Stimulated activated CD8-positive, alpha-beta memory T cell treated with anti-CD3 and anti-CD28 coated beads, Interleukin-12 subunit alpha, Interleukin-12 subunit beta, amount 100 ng/mL, for 1 hour (primary cell): ENCODE results near the gene PCDHAC1.
"Not testable (repeated sequence)": the region's sequence is repeated elsewhere in the genome, so short reads cannot be mapped to it uniquely, and the experiment has no call there.

Source experiments
- DNase-seq: peaks from one replicate; pipeline ENCODE4 v3.0.0-alpha.2; 2020; ENCODE audit warnings: low read depth

Gene PCDHAC1, protein sequence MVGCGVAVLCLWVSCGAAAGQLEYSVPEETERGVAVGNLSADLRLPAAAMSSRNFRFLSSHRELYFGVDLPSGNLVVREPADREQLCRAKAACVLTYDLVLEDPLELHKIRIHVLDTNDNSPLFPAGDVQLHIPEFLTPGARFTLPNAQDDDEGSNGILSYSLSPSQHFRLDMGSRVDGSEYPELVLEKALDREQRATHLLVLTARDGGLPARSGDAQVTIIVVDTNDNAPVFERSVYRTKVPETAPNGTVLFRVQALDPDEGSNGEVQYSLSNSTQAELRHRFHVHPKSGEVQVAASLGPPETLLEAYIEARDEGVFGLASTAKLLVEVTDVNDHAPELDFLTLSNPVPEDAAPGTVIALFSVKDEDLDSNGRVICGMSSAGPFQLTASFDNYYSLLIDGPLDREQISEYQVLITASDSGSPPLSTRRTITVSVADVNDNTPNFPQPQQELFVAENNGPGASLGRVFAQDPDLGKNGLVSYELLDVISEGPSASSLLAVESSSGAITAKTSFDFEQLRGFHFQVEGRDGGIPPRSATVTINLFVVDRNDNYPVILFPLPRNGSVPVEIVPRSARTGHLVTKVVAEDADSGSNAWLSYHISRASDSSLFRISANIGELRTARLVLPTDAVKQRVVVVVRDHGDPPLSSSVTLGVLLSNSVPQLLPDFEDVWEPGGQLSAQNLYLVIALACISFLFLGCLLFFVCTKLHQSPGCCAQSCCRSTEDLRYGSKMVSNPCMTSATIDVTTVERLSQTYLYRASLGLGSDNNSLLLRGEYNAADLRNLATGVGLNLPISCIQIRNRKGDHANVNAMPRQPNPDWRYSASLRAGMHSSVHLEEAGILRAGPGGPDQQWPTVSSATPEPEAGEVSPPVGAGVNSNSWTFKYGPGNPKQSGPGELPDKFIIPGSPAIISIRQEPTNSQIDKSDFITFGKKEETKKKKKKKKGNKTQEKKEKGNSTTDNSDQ

DNA sequence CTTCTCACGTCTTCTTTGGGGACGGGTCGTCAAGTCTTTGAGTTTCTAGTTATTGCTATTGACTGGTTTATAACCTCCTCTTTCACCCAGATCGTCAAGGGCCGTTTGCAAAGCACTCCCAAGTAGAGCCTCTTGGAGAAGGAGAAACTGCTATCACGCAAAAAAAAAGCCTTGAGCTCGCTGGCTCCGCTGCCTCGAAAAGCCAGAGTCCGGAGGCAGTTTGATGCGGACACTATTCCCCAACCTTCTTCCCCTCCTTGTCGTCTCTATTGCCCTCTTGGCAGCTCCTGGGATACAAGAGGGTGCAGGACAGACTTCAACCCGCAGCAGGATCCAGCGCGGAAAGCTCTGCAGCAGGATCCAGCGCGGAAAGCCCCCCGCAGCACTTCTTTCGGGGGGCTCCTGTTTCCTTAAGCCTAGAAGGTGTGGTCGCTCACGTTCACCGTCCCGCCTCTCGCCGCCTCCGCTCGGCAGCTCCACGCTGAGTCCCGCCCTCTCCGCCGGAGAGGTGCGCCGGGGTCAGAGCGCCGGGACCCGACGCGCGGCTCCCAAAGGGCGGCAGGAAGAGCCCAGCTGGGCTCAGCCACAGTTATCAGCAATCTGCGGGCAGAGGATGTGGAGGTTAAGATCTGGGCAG is at the start of gene PCDHAC1:
Gene PCDHAC1, plus strand, starts transcription at position 494 of the 637 bp plus-strand sequence. CDS start 594 bp downstream, outside the sequence.
- DNase-seq = no peak

DNA sequence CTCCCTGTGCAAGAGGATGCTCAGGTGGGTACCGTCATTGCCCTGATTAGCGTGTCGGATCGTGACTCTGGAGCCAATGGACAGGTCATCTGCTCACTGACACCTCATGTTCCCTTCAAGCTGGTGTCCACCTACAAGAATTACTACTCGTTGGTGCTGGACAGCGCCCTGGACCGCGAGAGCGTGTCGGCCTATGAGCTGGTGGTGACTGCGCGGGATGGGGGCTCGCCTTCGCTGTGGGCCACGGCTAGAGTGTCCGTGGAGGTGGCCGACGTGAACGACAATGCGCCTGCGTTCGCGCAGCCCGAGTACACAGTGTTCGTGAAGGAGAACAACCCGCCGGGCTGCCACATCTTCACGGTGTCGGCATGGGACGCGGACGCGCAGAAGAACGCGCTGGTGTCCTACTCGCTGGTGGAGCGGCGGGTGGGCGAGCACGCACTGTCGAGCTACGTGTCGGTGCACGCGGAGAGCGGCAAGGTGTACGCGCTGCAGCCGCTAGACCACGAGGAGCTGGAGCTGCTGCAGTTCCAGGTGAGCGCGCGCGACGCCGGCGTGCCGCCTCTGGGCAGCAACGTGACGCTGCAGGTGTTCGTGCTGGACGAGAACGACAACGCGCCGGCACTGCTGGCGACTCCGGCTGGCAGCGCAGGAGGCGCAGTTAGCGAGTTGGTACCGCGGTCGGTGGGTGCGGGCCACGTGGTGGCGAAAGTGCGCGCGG is 49.4 kb upstream of the PCDHAC1 start:
- DNase-seq = not testable (repeated sequence)

DNA sequence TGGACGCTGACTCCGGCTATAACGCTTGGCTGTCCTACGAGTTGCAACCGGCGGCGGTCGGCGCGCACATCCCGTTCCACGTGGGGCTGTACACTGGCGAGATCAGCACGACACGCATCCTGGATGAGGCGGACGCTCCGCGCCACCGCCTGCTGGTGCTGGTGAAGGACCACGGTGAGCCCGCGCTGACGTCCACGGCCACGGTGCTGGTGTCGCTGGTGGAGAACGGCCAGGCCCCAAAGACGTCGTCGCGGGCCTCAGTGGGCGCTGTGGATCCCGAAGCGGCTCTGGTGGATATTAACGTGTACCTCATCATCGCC is 48.9 kb upstream of the PCDHAC1 start:
- DNase-seq = no peak

DNA sequence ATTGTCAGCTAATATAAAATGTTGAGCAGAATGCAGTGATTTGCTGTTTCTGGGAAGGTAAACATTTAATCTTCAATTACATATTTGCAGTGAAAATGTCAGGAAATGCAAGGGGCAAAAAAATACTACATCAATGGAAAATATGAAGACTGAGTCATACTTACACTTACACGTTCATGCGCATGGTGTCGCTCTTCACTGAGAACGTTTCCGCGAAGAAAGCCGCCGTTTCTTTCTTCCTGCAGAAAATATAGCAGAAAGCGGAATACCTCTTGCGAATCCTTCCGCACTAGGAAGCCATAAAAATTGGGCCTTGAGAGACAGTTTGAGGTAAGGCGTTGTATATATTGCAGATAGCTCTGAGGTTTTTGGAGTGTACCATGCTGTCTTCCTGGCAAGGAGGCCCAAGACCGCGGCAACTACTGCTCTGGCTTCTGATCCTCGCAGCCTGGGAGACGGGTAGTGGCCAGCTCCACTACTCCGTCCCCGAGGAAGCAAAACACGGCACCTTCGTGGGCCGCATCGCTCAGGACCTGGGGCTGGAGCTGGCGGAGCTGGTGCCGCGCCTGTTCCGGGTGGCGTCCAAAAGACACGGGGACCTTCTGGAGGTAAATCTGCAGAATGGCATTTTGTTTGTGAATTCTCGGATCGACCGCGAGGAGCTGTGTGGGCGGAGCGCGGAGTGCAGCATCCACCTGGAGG is 44.1 kb upstream of the PCDHAC1 start, which contains the start of gene PCDHA13:
Gene PCDHA13, plus strand, starts transcription at position 236 of the 702 bp plus-strand sequence. Its CDS starts 145 bp downstream, at position 381.
- no peak for DNase-seq

DNA sequence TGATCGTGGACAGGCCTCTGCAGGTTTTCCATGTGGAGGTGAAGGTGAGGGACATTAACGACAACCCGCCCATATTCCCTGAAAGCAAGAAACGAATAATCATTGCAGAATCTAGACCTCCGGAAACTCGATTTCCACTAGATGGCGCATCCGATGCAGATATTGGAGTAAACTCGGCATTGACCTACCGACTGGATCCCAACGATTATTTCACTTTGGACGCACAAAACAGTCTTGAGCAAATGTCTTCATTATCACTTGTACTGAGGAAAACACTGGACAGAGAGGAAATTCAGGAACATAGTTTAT is 43.6 kb upstream of the PCDHAC1 start:
- no peak for DNase-seq

DNA sequence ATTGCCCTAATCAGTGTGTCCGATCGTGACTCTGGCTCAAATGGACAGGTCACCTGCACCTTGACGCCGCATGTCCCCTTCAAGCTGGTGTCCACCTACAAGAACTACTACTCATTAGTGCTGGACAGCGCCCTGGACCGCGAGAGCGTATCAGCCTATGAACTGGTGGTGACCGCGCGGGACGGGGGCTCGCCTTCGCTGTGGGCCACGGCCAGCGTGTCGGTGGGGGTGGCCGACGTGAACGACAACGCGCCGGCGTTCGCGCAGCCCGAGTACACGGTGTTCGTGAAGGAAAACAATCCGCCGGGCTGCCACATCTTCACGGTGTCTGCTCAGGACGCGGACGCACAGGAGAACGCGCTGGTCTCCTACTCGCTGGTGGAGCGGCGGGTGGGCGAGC is 42.7 kb upstream of the PCDHAC1 start:
- no peak for DNase-seq

DNA sequence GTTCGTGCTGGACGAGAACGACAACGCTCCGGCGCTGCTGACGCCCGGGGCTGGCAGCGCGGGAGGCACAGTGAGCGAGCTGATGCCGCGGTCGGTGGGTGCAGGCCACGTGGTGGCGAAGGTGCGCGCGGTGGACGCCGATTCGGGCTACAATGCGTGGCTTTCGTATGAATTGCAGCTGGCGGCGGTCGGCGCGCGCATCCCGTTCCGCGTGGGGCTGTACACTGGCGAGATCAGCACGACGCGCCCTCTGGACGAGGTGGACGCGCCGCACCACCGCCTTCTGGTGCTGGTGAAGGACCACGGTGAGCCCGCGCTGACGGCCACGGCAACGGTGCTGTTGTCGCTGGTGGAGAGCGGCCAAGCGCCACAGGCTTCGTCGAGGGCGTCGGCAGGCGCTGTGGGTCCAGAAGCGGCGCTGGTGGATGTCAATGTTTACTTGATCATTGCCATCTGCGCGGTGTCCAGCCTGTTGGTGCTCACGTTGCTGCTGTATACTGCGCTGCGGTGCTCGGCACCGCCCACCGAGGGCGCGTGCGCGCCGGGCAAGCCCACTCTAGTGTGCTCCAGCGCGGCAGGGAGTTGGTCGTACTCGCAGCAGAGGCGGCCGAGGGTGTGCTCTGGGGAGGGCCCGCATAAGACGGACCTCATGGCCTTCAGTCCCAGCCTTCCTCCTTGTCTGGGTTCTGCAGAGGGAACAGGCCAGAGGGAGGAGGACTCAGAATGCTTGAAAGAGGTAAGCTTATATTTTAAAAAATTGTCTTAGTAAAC is 42.0 kb upstream of the PCDHAC1 start:
- DNase-seq = no peak

DNA sequence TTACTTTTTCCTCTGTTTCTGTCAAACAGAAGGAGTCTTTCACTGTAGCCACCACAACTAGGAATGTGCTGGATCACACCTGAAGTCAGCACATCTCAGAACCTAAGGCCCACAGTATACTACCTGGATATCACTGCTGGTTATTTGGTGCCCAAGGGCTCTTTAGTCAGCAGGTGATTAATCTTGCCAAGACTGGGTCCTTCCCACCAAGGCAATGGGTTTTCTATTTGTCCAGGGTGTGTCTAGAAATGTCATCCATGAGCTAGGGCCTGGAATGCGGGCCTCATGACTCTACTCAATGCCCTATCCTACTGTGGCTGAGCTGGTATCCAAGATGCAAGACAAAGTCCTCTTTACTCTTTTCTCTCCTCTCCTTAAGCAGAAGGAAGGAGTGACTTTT is 9.8 kb upstream of the PCDHAC1 start:
- DNase-seq = no peak

DNA sequence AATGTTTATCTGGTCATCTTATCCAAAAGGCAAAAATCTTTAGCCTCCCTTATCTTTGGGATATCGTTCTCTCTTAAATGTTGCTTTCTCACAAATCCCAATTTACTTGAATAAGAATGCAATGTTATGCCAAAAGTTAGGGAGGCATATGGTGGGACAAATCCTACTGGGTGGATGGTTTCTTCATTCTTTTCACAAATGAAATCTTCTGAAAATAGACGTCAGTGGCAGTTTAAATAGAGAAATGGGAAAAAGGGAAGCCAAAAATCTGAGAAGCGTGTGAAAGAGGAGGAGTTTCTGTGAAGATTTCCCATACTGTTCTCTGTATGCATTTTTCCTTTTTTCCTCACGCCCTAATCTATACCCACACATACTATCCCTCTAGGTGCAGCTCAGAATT is 2.5 kb upstream of the PCDHAC1 start:
- no peak for DNase-seq

DNA sequence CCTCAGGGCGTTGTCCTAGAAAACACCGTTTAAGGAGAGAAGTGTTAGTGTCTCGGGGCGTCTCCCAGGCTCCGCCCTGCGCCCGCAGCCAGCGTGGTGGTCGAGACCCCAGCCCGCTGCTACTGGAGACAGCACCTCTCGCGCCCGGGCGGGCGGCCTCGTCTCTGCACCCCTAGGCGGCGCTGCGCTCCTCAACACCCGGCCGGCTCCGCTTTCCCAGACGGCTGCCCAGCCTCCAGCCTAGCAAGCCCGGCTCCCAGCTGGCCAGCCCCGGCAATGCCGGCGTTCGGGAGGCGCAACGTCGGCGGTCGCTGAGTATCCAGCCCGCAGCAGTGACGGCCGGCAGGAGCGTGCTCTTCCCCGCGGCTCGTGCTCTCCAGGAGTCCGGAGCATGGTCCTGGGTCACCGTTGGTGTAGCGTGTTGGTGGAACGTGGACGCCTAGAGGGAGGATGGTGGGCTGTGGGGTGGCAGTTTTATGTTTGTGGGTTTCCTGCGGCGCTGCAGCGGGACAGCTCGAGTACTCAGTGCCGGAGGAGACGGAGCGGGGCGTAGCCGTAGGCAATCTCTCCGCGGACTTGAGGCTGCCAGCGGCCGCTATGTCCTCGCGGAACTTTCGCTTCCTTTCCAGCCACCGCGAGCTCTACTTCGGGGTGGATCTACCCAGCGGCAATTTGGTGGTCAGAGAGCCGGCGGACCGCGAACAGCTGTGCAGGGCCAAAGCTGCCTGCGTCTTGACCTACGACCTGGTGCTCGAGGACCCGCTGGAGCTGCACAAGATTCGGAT is 536 bp downstream of the PCDHAC1 start:
- no peak for DNase-seq

DNA sequence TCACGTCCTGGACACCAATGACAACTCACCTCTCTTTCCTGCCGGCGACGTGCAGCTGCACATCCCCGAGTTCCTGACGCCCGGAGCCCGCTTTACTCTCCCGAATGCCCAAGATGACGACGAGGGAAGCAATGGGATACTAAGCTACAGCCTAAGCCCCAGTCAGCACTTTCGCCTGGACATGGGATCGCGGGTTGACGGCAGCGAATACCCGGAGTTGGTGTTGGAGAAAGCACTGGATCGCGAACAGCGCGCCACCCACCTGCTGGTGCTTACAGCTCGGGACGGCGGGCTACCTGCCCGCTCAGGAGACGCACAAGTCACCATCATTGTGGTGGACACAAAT is 1.1 kb downstream of the PCDHAC1 start:
- no peak for DNase-seq

DNA sequence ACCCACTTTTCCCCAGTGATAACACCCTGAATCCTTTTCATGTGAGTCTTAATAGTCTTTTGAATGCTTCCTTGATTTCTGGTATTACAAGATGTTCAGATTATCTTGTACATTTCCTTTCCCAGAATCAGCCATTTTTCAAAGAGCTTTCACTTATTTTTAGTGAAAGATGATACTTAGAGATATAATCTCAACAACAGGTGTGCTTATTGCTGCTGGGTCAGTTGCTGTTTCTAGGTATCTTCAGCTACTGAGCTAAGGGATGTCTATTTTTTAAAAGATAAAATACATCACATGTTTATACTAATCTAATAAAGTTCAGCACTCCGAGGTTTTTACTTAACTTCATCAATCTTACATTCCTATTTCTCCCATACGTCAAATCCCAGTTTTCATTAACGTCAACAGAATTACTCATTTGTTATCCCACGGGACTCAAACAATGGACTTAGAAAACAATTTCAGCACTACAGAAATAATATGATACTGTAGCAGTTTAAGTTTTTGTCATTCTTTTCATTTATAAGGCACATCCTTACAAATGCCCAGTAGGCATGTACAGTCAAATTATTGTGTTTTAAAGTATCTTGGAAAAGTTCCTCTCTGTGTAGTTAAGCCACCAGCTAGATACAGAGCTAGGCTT is 9.0 kb downstream of the PCDHAC1 start:
- no peak for DNase-seq

DNA sequence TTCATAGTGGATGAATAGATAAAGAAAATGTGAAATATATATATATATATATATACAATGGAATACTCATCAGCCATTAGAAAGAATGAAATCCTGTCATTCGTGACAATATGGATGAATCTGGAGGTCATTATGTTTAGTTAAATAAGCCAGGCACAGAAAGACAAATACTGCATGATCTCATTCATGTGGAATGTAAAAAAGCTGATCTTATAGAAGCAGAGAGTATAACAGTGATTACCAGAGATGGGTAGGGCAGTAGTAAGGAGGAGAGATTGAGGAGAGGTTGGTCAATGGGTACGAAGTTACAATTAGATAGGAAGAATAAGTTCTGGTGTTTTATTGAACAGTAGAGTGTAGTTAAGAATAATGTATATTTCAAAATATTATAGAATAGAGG is 20.5 kb downstream of the PCDHAC1 start:
- no peak for DNase-seq

DNA sequence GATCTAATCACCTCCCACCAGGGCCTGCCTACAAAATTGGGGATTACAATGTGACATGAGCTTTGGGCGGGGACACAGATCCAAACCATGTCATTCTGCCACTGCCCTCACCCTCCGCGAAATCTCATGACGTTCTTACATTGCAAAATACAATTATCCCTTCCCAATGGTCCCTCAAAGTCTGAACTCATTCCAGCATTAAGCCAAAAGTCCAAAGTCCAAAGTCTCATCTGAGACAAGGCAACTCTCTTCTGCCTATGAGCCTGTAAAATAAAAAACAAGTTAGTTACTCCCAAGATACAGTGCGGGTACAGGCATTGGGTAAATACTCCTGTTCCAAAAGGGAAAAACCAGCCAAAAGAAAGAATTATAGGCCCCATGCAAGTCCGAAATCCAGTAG is 25.5 kb downstream of the PCDHAC1 start:
- DNase-seq = no peak

DNA sequence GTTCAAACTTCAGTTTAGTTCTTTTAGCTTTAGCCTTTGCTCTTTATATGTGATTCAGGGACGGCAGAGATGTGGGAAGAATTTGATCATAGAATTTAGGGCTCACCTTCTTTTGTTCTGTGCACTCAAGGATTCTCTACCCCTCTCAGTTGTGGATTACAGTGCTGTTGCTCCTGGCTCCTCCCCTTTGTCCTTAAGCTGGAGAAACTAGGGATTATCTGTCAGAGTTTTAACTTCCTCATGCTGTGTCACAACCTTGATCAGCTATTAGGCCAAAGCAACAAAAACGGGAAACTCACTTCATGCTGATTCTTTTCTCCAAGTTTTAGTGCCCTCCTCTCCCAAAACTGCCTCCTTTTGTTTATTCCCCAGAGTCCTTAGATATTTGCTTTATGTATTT is 27.1 kb downstream of the PCDHAC1 start:
- DNase-seq = no peak

DNA sequence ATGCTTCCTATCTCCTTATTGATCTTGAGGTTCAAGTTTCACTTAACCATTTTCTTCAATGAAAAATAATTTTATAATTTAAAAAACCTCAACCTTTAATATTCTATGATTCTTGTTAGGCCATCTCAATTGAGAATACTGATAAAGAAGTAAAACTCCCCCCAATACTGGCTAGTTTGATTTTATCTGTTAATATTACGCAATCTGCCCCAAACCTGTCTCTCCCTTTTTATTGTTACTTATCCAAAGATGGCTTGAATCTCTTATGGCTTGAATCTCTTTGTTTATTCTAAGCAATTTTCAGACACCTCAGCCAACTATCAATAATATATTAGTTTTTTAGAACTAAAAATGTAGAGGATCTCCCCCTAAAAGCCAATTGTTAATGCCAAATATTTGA is 36.1 kb downstream of the PCDHAC1 start:
- DNase-seq = no peak

DNA sequence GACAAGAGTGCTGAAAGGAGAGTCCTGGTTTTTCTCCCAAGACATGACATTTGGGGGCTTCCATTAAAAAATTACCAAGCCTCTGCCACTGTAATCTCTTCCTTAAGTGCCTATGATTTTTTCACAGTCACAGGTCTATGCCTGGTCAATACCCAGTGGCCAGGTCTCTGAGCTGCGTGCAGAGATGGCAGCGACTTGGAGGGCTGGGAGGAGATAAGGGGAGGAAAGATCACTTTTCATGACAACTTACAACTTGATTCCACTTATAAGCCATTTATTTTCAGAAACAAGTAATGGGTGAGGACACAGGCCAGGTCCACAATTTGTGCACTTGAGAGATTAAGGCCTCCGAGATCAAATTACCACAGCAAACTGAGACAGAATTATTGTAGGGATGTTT is 38.3 kb downstream of the PCDHAC1 start:
- DNase-seq = no peak

DNA sequence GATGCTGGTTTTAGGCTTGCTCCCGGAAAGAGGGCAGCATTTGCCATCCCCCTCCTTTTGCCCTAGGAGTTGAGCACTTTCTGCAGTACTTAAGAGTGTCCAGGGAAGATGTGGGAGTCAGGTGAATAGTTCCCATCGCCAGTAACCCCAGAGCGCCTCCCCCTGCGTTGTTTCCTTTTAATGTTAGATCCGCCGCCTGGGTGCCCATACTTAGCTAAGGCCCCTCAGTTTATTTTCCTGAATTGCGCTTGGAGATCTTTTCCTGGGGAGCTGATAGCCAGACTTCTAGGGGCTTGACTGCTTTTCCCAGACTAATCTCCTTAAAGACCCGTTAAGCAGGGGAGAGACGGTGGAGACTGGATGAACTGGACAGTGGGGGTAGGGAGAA is 39.8 kb downstream of the PCDHAC1 start:
- no peak for DNase-seq
